Lung (tissue), 12 donors: ENCODE data around the gene SLC7A9. TPM values are rescaled to one million over a fixed set of nuclear protein-coding genes. Genes with fewer than 3 reads are reported as not detected.

Experiments used
- ATAC-seq: fragments of 200-7000 bp; cut with Tn5 transposase; one replicate; pipeline ENCODE4 v1.9.1; 2020; ENCODE audit warnings: moderate number of reproducible peaks; ENCODE audit not compliant: insufficient read depth, low FRiP score
- DNase-seq, 3 donors: peaks; one replicate each; pipeline ENCODE4 v3.0.0-alpha.2; 2013 to 2017
- H3K27ac ChIP-seq, 2 donors: one replicate each; pipeline ENCODE4 v1.5.1; 2013; ENCODE audit warnings: mild to moderate bottlenecking in 2 of 2, moderate library complexity in 2 of 2, control low read depth in 1 of 2, inconsistent platforms in 1 of 2, low read depth in 1 of 2, low read length in 1 of 2
- H3K27me3 ChIP-seq, 3 donors: one replicate each; pipeline ENCODE4 v1.5.1; 2013; ENCODE audit warnings: low read length in 2 of 3; ENCODE audit not compliant: control insufficient read depth in 3 of 3, insufficient read depth in 3 of 3
- H3K36me3 ChIP-seq, 4 donors: one replicate each; pipeline ENCODE4 v1.5.1; 2013; ENCODE audit warnings: low read length in 4 of 4, mild to moderate bottlenecking in 1 of 4, moderate library complexity in 1 of 4; ENCODE audit not compliant: control insufficient read depth in 4 of 4, insufficient read depth in 4 of 4
- H3K4me1 ChIP-seq, 5 donors: one replicate each; pipeline ENCODE4 v1.5.1; 2013; ENCODE audit warnings: low read length in 5 of 5, mild to moderate bottlenecking in 2 of 5, moderate library complexity in 1 of 5; ENCODE audit not compliant: control insufficient read depth in 5 of 5, insufficient read depth in 5 of 5
- H3K4me3 ChIP-seq: one replicate; pipeline ENCODE4 v1.5.1; 2013; ENCODE audit warnings: mild to moderate bottlenecking, control low read depth, moderate library complexity
- H3K9ac ChIP-seq, 2 donors: one replicate each; pipeline ENCODE4 v1.5.1; 2013; ENCODE audit warnings: low read length in 2 of 2, control low read depth in 1 of 2; ENCODE audit not compliant: insufficient read depth in 1 of 2
- H3K9me3 ChIP-seq, 4 donors: one replicate each; pipeline ENCODE4 v1.5.1; 2013; ENCODE audit warnings: low read length in 3 of 4, mild to moderate bottlenecking in 1 of 4, moderate library complexity in 1 of 4; ENCODE audit not compliant: control insufficient read depth in 4 of 4, insufficient read depth in 3 of 4
- WGBS, 2 donors: extraction: QIAGEN DNeasy Blood & Tissue Kit; methylation state at CpG; one replicate each; pipeline ENCODE4 v1.1.7; 2013; 5-methylcytosine and 5-hydroxymethylcytosine counted together
- polyA plus RNA-seq, 2 donors: library from polyadenylated mRNA; stranded (reverse); fragments of 200-250 nt; gene quantifications; one replicate each; pipeline ENCODE4 v1.2.1, GENCODE V29; 2013
- total RNA-seq, 2 donors: library from RNA; depleted of rRNA in 1 of 2; stranded (reverse); fragments of >200 nt in 1 of 2; gene quantifications; one replicate each; pipeline ENCODE4 v1.2.1, GENCODE V29; 2014 to 2021
- TF ChIP-seq, protein P1 (sequence below): IDR thresholded peaks from 2 replicates; pipeline ENCODE4 v1.5.1; 2012; ENCODE audit warnings: mild to moderate bottlenecking; ENCODE audit errors: control extremely low read depth, extremely low read depth
- donor health status: control.
- donor health status: control.
- donor health status: Bipolar disorder and iron deficiency.
- donor health status: healthy.
- donor health status: DM: yes; HTN: yes; CAD: no.

SLC7A9 gene
- total and polyA plus RNA-seq, 4 donors: 0.06 to 0.37 (median 0.28) TPM

- Histone ChIP-seq H3K4me1 (no peaks in the 10 kb centered on the region), H3K27ac (no peak overlapping the region), H3K9me3 (no peaks in the 10 kb centered on the region), H3K27me3 (no peaks in the 10 kb centered on the region), H3K9ac (no peak overlapping the region), H3K4me3 (no peak overlapping the region), H3K36me3 (no peaks in the 10 kb centered on the region)
- TF ChIP-seq, protein P1, sequence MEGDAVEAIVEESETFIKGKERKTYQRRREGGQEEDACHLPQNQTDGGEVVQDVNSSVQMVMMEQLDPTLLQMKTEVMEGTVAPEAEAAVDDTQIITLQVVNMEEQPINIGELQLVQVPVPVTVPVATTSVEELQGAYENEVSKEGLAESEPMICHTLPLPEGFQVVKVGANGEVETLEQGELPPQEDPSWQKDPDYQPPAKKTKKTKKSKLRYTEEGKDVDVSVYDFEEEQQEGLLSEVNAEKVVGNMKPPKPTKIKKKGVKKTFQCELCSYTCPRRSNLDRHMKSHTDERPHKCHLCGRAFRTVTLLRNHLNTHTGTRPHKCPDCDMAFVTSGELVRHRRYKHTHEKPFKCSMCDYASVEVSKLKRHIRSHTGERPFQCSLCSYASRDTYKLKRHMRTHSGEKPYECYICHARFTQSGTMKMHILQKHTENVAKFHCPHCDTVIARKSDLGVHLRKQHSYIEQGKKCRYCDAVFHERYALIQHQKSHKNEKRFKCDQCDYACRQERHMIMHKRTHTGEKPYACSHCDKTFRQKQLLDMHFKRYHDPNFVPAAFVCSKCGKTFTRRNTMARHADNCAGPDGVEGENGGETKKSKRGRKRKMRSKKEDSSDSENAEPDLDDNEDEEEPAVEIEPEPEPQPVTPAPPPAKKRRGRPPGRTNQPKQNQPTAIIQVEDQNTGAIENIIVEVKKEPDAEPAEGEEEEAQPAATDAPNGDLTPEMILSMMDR: no peak
- ATAC-seq (no peak), DNase-seq (no peak)
- 83 to 86% methylated on average over 9 of the region's 9 CpGs for WGBS, 2 donors
These were observed 59.1 kb downstream of the SLC7A9 start for GRCh38 chr19:32810452-32810851.

GRCh38 chr19:32809754-32810153 is 59.8 kb downstream of the SLC7A9 start:
- no peaks in the 10 kb centered on the region for H3K9me3 ChIP-seq
- H3K36me3 ChIP-seq: no peaks in the 10 kb centered on the region
- H3K9ac ChIP-seq: no peak overlapping the region
- no peak overlapping the region for H3K27ac ChIP-seq
- 43 to 54% methylated on average over 3 of the region's 3 CpGs for WGBS, 2 donors
- no peak overlapping the region for H3K4me3 ChIP-seq
- H3K27me3 ChIP-seq: no peaks in the 10 kb centered on the region
- H3K4me1 ChIP-seq: no peaks in the 10 kb centered on the region
- ATAC-seq: no peak
- DNase-seq: peak in 1 of 3 donors; percentile 13
- TF ChIP-seq, protein P1: no peak

DNA sequence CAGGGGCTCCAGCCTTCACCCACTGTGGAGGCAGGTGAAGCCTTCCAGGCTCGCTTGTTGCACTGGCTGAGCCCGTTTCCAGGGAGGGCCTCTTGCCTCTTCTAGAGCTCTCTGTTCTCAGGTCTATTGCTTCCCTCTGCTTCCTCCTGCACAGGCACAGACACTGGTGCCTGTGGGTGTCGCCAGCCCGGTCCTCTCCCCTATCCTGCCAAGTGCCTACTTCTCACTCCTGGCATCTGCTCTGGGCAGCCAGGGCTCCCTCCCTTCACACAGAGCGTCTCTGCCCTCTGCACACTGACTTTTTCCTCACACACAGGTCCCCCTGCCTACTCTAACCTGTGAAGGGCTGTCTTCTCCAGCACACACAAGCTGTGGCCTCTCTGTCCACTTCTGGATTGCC is 60.3 kb downstream of the SLC7A9 start:
- no peak for ATAC-seq
- Histone ChIP-seq H3K27me3 (no peaks in the 10 kb centered on the region), H3K4me1 (no peaks in the 10 kb centered on the region), H3K4me3 (no peak overlapping the region), H3K9ac (no peak overlapping the region), H3K9me3 (no peaks in the 10 kb centered on the region), H3K36me3 (no peaks in the 10 kb centered on the region), H3K27ac (no peak overlapping the region)
- TF ChIP-seq, protein P1: no peak
- no peak for DNase-seq
- WGBS, 2 donors: 57 to 72% methylated on average over 5 of the region's 5 CpGs

- no peaks in the 10 kb centered on the region for H3K4me1 ChIP-seq
- no peak for ATAC-seq
- 81 to 90% methylated on average over 4 of the region's 4 CpGs for WGBS, 2 donors
These were observed 61.3 kb downstream of the SLC7A9 start for GRCh38 chr19:32808236-32808635.

More at GRCh38 chr19:32808236-32808635, 61.3 kb downstream of the SLC7A9 start:
- Histone ChIP-seq H3K4me3 (no peak overlapping the region), H3K27ac (no peak overlapping the region), H3K36me3 (no peaks in the 10 kb centered on the region), H3K9me3 (no peaks in the 10 kb centered on the region), H3K27me3 (no peaks in the 10 kb centered on the region), H3K9ac (no peak overlapping the region)
- TF ChIP-seq, protein P1: no peak
- DNase-seq: no peak
